Activated T-cell treated with anti-CD3 and anti-CD28 coated beads, Interleukin-2, amount 50 U/mL, for 24 hours (primary cell): ENCODE data around the gene EPHA10.

ENCODE experiments used
- DNase-seq: peaks from one replicate; pipeline ENCODE4 v3.0.0-alpha.2; 2020
- H3K27ac Mint-ChIP-seq: 2 replicates; pipeline ENCODE4 v1.8.0; 2020; ENCODE audit warnings: mild to moderate bottlenecking, mixed read lengths
- H3K27me3 Mint-ChIP-seq: 2 replicates; pipeline ENCODE4 v1.8.0; 2020; ENCODE audit warnings: mixed read lengths
- H3K36me3 Mint-ChIP-seq: 2 replicates; pipeline ENCODE4 v1.8.0; 2020; ENCODE audit warnings: low read depth, mixed read lengths
- H3K4me1 Mint-ChIP-seq: 2 replicates; pipeline ENCODE4 v1.8.0; 2020; ENCODE audit warnings: low read depth, mixed read lengths
- H3K4me3 Mint-ChIP-seq: 2 replicates; pipeline ENCODE4 v1.8.0; 2020; ENCODE audit warnings: mild to moderate bottlenecking, moderate library complexity, mixed read lengths
- H3K9me3 Mint-ChIP-seq: 2 replicates; pipeline ENCODE4 v1.8.0; 2020; ENCODE audit warnings: mixed read lengths

The EPHA10 gene

DNA sequence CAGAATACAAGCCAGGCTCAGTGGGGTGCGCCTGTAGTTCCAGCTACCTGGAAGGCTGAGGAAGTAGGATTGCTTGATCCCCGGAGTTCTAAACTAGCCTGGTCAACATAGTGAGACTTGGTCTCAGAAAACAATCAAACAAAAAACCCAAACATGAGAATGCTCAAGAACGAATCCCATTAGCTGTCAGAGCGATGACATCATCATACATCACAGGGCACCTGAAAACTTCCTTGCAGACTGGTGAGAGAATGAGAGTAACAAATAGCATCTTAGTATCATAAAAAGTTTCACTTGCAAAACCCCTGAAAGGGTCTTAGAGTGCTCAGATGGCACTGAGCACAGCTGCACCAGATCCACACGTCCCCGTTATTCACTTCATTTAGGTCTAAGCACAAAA is 93.7 kb downstream of the EPHA10 start:
- H3K27me3 Mint-ChIP-seq: peaks cover 13% of the 10 kb centered on the region
- DNase-seq: no peak
- H3K4me3 Mint-ChIP-seq: no peak overlapping the region
- no peaks in the 10 kb centered on the region for H3K9me3 Mint-ChIP-seq
- no peak overlapping the region for H3K27ac Mint-ChIP-seq
- peaks cover 18% of the 10 kb centered on the region for H3K4me1 Mint-ChIP-seq
- H3K36me3 Mint-ChIP-seq: no peaks in the 10 kb centered on the region

- Mint-ChIP-seq H3K27ac (no peak overlapping the region), H3K27me3 (peaks cover 13% of the 10 kb centered on the region), H3K4me1 (peaks cover 15% of the 10 kb centered on the region), H3K36me3 (no peaks in the 10 kb centered on the region), H3K4me3 (no peak overlapping the region), H3K9me3 (no peaks in the 10 kb centered on the region)
- no peak for DNase-seq
Measured at GRCh38 chr1:37670133-37670532, 94.8 kb downstream of the EPHA10 start.

GRCh38 chr1:37667023-37667671 is 97.8 kb downstream of the EPHA10 start:
- peaks cover 8% of the 10 kb centered on the region for H3K27me3 Mint-ChIP-seq
- H3K4me3 Mint-ChIP-seq: no peak overlapping the region
- H3K9me3 Mint-ChIP-seq: no peaks in the 10 kb centered on the region
- H3K27ac Mint-ChIP-seq: no peak overlapping the region
- DNase-seq: no peak
- H3K4me1 Mint-ChIP-seq: no peaks in the 10 kb centered on the region
- no peaks in the 10 kb centered on the region for H3K36me3 Mint-ChIP-seq

DNA sequence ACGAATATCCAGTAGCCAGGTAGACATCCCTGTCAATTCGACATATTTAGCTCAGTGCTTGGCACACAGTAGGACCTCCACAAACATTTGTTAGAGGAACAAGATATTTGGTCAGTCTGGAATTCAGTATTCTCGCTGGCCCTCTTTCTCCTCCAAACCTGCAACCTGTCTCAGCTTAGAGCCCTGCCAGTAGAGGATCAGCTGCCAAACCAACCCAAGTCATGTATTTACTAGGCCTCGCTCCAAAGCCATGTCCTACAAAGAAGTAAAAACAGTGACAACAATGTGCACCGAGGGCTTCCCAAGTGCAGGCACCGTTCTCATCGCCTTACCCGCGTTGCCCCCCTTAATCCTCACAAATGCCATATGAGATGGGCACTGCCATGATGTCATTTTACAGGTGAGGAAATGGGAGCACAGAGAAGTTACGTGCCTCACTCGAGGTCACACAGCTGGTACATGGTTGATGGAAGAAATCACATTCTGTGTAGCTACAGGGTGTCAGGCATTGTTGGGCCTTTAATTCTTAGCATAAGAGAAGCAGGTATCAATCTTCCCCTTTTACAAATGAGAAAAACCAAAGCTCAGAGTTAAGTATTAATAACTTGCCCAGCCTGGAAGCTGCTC is 98.6 kb downstream of the EPHA10 start:
- H3K4me1 Mint-ChIP-seq: no peaks in the 10 kb centered on the region
- no peak overlapping the region for H3K4me3 Mint-ChIP-seq
- no peak for DNase-seq
- no peaks in the 10 kb centered on the region for H3K9me3 Mint-ChIP-seq
- H3K27me3 Mint-ChIP-seq: peaks cover 5% of the 10 kb centered on the region
- no peaks in the 10 kb centered on the region for H3K36me3 Mint-ChIP-seq
- no peak overlapping the region for H3K27ac Mint-ChIP-seq
